ENCODE measurements around the gene OAF.

OAF gene

GRCh38 chr11:120183701-120184141 lies 27.1 kb upstream of the OAF start:
- DNase-seq (ENCODE audit: low spot score) = peak; percentile 5

DNA sequence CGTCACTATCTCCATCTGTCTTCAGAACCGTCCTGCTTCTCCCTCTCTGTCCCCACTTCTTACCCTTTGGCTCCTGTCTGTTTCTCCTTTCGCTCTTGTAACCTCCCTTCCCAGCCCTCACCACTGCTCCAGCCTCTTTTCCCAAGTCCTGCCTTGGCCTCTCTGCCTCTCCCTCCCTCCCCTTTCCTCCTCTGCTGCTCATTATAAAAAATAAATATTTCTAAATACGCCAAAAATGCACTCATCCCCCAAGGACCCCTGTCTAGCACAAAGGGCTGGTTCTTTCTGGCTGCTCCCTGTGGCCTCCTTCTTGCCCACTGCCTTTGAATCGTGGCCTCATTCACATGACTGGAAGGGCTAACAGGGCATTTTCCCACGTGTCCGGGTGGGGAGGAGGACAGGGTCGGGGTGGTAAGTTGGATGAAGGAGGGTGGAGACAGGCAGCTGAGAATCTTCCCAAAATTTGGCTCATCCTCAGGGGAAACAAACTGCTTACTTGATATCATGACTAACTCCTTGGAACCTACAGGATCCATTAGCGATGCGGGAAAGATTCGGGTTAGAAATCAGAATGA lies 26.4 kb upstream of the OAF start:
- DNase-seq (ENCODE audit: low spot score) = no peak

DNA sequence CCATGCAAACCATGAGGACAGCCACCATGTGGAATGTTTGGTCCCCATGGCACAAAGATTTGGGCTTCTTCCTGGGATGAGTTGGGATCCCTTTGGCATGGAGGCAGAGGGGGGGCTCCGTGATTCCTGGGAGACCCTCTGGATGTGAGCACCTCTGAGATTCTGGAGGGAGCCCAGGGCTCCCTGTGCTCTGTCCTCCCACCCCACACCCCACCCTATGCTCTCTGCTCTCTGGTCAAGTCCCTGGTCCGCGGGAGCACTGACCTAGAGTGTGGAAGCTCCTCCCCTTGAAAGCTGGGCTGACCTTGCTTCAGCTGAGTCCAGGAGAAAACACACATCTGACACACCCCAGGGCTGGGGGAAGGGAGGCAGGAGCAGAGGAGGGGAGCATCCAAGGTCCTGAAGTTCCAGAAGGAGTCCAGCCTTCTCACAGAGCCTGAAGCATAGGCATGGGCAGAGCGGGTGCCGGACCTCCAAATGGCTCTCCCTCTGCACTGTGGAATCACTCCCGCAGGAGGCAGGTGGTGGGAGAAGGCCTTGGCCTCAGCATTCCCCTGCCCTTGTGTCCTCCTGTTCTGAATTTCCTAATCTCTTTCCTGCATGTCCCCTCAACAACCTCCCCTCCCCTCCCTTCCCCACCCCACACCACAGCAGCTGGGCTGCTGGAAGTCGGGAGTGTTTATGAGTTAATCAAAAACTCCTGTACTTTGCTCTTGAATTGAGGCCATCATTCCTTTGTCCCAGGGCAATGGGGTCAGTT lies 25.7 kb upstream of the OAF start:
- no peak for DNase-seq (ENCODE audit: low spot score)

DNA sequence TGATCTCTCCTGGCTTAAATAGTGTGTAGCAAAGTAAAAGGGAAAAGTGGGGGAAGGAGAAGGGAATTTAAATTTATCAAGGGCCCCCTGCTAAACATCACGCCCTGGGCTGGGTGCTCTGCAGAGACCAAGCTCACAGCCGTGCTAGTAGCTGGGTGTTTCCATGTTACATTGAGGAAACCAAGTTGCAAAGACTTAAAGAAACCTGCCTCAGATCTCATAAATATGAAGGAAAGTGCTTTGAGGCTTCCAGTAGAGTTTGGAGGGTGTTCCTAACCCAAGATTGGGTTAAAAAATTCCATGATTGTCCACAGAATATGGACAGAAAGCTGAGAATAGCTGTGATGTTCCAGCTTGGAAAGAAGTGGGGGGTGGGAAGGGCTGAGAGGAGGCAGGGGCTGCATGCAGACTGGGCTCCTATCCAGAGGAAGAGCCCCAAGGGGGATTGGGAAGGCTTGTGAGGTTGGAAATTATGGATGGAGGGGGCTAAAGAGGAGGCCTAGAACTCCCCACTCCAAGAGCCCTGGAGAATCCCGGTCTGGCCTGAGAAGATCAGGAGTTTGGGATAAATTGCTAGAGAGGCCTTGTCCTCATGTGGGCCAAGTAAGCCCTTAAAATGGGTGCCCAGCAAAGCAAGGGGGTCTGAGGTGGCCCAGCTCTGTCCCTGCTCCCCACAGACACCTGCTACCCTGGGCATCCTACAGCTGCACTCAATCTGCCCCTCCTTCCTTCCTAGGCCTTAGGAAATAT lies 25.0 kb upstream of the OAF start:
- peak; percentile 70 for DNase-seq (ENCODE audit: low spot score)

- no peak for DNase-seq (ENCODE audit: low spot score)
These were observed 24.4 kb upstream of the OAF start for GRCh38 chr11:120186456-120186773.

GRCh38 chr11:120186774-120187591 lies 23.8 kb upstream of the OAF start:
- DNase-seq (ENCODE audit: low spot score) = peak; percentile 51

DNA sequence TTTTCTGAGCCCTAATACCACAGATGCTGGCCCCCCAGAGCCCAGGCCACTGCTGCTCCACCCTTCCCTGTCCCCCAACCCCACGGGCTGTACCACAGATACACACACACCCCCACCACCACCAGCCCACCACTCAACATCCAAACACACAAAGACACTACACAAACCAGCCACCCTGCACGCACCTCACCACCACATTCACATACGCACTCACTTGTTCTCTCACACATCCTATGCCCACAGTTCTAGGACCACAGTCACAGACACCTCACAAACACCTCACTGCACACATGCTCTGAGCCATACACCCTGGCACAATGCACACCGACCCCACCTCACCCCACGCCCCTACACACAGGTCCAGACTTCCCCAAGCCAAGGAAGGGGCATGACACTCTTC lies 22.5 kb upstream of the OAF start:
- DNase-seq (ENCODE audit: low spot score) = no peak

GRCh38 chr11:120188811-120189455 lies 21.9 kb upstream of the OAF start:
- no peak for DNase-seq (ENCODE audit: low spot score)

GRCh38 chr11:120191058-120191457 lies 19.8 kb upstream of the OAF start:
- no peak for DNase-seq (ENCODE audit: low spot score)

DNA sequence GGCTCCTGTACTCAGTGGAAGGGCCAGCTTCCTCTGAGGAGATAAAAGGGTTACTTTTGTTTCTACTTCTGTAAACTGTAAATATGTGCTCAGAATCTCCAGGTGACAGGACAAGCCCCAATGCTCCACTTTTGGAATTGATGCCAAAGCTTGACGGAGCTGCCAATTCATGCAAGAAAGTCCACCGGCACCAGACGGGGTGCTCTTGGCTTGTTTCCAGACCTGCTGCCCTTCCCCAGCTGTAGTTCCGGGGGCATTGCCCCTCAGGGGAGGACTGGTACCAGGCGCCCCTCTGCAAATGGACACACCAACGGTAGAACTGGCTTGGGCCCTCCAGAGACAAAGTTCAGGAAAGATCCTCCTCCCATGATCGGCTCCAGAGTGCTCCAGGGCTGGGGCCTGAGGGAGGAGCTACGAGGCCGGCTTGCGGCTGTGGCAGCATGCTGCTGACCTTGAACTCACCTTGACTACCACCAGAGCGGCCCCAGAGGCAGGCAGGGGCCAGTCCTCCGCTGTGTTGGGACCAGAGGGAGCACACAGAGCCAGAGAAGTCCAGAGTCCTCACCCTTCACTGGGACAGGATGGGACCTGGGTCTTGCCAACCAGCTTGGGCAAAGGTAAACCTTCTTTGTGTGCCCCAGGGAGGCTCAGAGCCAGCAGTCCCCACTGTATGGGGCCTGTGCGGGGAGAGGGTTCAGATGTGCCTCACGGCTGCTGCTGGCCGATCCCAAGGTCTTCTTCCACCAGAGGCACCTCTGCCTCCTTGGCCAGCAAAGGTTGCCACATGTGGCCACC lies 17.8 kb upstream of the OAF start:
- no peak for DNase-seq (ENCODE audit: low spot score)

DNA sequence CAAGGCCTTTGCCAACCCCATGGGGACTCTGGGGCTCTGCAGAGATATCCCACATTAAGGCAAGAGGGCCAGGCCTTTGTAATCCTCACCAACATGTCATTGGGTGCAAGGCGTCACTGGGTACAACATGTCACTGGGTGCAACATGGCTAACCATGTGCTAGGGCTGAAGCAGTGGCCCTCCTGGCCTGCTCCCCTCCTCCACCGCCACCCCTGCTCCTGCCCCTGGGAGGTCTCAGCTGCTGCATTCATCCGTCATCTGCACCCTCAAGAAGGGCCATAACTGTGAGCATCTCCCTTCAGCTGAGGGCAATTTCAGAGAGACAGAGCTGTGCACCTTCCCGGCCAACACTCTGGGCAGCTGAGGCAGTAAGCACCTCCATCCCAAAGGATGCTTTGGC lies 16.7 kb upstream of the OAF start:
- no peak for DNase-seq (ENCODE audit: low spot score)

DNA sequence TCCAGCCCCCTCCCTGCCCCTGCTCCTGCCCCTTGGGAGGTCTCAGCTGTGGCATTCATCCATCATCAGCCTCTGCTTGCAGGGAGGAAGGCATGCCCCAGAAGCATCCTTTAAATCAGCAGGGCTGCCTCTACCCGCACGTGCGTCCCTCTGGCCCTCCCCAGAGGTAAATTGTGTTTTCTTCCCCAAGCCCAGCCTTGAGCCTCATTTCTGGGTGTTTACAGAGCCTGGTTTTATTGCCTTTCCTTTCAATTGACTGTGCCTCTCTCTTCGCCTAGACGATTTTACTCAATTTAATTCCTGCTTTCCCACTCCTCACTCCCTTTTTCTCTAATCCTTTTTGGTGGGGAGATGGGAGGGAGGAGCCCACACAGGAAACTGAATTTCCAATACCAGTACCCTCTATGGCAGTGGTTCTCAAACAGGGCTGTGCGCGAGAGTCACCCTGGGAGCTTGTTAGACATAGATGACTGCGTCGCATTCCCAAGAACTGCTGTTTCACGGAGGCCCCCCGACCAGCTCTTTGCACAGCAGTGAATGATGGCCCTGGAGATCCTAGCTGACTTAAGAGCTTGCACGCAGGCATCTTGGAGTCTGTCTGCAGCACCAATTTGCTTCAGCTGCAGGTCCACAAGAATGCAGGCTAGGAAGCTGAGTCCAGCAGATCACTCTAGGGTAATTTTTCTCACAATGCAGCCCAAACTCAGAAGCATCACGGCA lies 15.1 kb upstream of the OAF start:
- DNase-seq (ENCODE audit: low spot score) = no peak

GRCh38 chr11:120196826-120197225 lies 14.0 kb upstream of the OAF start:
- no peak for DNase-seq (ENCODE audit: low spot score)

- DNase-seq (ENCODE audit: low spot score) = no peak
These were observed 13.5 kb upstream of the OAF start for GRCh38 chr11:120197251-120197891.

- DNase-seq (ENCODE audit: low spot score) = no peak
These were observed 12.9 kb upstream of the OAF start for GRCh38 chr11:120197977-120198376.

- no peak for DNase-seq (ENCODE audit: low spot score)
These were observed 12.4 kb upstream of the OAF start for GRCh38 chr11:120198403-120198786.

GRCh38 chr11:120198787-120199469 lies 11.9 kb upstream of the OAF start:
- no peak for DNase-seq (ENCODE audit: low spot score)

GRCh38 chr11:120199613-120200012 lies 11.2 kb upstream of the OAF start:
- DNase-seq (ENCODE audit: low spot score) = no peak

DNA sequence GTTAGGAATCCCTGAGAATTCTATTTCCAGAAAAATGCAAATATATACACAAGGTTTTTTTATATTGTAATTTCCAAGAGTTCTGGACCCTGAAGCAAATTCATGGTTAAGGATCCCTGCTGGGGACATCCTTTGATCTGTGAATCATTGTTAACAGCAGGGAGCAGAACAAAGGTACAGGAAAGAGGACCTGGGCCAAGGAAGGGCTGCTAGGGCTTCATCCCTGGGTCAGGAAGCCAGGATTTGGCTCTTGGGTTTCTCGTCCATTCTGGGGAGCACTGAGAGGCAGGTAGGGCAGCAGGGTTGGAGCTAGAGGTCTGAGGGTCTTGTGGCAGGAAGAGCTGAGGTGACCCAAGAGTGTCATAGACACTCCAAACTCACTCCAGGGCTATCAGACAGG lies 10.2 kb upstream of the OAF start:
- DNase-seq (ENCODE audit: low spot score) = no peak

Data from D341Med (cell line).